Measurements from ENCODE around the gene PLAAT4.
"Not testable (repeated sequence)": the region's sequence is repeated elsewhere in the genome, so short reads cannot be mapped to it uniquely, and the experiment has no call there.

Gene PLAAT4

DNA sequence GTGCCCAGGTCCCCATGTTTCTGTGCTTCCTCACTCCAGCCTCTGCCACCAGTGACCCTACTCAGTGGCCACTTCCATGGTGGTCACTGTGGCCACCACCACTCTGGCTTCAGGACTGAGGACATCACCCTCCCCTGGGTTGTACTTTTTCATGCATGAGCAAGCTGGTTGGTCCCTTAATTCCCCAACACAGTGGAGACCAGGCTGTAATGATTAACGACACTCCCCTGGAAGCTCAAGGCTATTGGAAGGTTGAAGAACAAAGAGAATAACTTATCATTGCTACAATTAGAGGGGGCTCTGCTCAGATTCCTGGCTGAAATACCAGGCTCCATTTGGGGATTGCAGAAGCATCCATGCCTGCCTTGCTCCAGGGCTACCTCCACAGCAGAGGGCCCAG, 10.5 kb downstream of the PLAAT4 start:
- no peak for DNase-seq

GRCh38 chr11:63548178-63548577, 11.6 kb downstream of the PLAAT4 start:
- no peak for DNase-seq

DNA sequence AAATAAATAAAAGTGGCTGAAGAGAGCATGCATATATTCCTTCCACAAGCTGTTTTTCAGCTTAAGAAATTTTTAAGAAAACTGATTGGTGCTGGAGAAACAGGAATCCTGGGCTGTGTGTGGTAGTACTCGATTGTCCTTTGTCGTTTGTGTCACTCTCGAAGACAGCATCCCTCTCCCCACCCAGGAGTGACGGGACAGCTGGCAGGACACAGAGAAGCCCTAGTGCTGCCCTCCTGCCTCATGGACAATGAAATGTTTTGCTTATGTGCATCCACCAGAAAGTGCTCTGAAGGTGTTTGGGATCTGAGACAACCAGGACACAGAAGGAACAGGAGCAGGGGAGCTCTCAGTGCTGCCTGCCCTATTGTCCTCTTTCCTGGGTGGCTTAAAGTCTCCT, 12.8 kb downstream of the PLAAT4 start:
- no peak for DNase-seq

DNA sequence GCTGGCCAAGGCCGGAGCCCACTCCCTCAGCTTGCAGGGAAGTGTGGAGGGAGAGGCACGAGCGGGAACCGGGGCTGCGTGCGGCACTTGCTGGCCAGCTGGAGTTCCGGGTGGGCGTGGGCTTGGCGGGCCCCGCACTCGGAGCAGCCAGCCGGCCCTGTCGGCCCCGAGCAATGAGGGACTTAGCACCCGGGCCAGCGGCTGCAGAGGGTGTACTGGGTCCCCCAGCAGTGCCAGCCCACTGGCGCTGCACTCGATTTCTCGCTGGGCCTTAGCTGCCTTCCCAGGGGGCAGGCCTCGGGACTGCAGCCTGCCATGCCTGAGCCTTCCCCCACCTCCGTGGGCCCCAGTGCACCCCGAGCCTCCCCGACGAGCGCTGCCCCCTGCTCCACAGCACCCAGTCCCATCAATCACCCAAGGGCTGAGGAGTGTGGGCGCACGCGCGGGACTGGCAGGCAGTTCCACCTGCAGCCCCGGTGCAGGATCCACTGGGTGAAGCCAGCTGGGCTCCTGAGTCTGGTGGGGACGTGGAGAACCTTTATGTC, 13.6 kb downstream of the PLAAT4 start:
- DNase-seq, result not testable (repeated sequence)

DNA sequence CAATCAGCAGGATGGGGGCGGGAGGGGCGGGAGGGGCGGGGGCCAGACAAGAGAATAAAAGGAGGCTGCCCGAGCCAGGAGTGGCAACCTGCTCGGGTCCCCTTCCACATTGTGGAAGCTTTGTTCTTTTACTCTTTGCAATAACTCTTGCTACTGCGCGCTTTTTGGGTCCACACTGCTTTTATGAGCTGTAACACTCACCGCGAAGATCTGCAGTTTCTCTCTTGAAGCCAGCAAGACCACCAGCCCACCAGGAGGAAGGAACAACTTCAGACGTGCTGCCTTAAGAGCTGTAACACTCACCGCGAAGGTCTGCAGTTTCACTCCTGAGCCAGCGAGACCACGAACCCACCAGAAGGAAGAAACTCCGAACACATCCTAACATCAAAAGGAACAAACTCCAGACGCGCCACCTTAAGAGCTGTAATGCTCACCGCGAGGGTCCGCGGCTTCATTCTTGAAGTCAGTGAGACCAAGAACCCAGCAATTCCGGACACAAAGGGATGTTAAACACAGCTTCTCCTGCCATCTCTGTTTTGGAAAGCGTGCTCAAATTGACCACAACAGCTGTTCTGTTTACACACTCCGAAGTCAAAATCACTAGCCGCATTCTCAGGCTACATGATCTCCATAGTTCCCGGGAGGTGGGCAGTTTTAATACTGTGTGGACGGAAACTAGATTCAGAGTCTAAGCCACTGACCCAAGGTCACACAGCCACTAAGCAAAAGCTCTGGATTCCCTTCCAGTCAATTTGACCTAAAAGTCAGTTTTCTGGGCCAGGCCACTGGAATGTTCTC, 14.7 kb downstream of the PLAAT4 start:
- no peak for DNase-seq

DNA sequence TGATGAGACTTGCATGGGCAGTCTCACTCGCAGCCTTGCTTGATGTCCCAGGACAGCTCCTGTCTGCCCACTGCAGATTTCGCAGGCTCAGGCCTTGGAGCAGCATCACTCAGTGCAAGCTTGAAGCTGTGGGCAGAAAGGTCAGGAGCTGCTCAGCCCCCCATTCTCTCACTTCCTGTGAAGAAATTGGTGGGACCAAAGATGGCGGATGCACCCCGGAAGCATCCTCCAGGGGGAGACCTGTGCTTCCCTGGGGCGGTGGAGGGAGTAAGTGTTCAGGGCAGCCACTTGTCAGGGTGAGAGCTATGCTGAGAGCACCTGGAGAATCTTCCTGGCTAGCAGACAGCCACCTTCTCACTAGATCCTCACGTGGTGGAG, 15.3 kb downstream of the PLAAT4 start:
- no peak for DNase-seq

- DNase-seq, result no peak
Measured at GRCh38 chr11:63552921-63553320, 16.3 kb downstream of the PLAAT4 start.

DNA sequence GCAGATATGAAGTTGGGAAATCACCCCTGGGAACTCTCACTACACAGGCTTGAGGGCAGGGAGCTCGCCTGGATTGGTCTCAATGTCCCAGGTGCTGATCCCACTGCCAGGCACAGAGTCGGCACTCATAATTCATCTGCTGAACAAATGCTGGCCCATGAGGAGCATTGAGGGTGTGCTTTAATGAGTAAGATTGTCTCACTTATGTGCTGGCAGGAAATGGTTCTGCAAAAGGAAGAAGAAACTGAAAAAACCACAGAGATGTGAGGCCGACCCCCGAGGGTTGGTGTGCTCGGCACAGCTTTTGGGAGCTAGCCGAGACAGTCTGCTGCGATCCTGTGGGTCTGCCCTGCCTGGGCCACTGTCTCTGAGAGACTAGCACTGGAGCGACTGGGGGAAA, 17.2 kb downstream of the PLAAT4 start:
- DNase-seq, result no peak

DNA sequence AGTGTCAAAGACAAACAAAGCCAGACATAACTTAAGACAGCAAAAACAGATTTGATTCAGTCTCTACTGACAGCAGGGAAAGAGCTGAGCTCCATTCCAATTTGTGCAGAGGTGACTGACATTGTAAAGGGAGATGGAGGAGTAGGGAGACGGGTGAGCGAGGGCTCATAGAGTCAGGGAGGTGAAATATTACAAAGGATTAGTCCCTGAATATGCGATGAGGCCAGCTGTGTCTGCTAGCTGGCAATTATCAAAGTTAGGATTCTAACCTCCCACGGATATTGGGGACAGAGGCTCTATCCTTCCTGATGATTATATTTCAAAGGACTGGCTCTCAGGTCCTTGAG, 18.2 kb downstream of the PLAAT4 start:
- DNase-seq, result no peak

GRCh38 chr11:63556404-63557013, 19.9 kb downstream of the PLAAT4 start:
- DNase-seq, result no peak

GRCh38 chr11:63557570-63557969, 21.0 kb downstream of the PLAAT4 start:
- no peak for DNase-seq

DNA sequence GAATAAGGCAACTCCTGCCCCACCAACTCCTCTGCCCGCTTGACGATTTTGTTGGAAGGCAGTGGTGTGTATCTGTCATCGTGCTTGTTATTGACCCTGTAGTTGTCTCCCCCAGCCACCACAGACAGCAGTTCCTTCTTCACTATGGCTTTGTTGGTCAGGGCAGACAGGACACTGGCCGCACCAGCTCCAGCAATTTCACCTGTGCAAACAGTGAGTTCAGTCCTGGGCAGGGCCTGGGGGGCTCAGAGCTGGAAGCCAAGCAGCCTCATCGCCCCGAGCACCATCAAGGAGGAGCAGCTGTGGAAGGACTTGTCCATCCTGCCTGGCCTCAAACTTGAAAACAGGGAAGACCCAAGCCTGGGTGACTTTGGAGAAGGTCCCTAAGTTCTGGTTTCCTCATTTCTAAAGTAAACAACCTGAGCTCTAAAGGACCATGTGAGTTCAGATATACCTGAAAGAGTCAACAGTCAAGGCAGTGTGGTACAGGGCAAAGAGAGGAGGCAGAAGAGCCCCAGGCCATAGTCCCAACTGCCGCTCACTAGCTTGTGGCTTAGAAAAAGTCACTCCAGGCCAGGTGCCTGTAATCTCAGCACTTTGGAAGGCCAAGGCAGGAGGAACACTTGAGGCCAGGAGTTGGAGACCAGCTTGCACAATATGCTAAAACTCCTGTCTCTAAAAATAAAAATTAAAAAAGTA, 22.0 kb downstream of the PLAAT4 start:
- DNase-seq, result no peak

DNA sequence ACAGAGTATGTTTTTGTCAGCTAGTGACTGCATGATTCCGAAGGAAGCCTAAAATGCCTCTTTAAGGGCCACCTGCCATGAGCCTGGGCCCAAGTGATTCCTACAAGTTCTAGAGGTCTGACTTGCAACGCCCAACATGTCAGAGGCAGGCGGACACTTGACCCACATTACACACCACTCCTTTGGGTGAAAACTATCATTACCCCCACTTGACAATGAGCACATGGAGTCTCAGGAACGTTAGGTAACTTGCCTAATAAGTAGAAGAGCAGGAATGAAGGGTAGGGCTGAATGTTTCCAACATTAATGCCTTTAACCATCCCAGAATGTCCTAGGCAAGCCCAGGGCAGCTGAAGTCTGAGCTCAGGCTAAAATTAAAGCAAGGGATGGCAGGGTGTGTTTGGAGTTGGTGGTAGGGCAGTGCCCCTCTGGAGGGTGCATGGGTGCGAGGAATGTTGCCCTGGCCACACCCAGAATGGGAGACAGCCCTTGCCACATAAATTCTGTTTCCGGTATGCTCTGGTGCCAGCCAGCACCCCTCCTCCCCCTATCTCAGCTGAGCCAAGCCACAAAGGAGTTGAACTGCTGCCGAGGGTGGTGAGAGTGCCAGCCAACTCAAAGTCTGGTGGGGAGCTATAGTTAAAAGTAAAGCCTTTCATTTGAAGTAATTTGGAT, 24.0 kb downstream of the PLAAT4 start:
- no peak for DNase-seq

DNA sequence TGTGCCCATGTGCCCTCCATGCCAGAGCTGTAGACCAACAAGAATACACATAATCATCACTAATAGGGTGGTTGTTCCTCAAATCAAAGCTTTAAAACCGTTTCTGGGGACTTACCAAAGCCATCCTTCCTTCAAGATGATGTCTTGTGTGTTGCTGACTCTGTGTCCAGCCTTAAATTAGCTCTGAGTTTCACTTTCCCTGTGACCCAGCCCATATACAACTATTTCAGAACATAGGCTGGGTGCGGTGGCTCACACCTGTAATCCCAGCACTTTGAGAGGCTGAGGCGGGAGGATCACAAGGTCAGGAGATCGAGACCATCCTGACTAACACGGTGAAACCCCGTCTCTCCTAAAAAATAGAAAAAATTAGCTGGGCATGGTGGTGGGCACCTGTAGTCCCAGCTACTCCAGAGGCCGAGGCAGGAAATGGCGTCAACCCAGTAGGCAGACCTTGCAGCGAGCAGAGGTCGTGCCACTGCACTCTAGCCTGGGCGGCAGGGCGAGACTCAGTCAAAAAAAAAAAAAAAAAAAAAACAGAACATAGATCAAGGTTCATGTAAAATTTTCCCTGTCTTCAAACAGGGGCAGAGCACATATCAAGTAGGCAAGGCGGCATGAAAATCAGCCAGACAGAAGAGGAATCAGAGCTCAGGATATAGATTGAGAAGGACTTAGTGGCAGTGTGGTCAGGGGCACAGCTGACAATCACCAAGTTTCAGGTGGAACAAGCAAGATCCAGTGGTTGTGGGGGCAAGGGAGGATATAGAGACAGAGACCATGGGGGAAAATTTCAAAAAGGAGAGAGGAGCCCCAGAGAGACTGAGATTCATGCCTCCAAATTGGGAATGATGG, 26.8 kb downstream of the PLAAT4 start, which contains the start of gene PLAAT2:
Gene PLAAT2 (minus strand): TSS at position 179 of the 855 bp plus-strand sequence. CDS start 55 bp downstream, at position 124.
- no peak for DNase-seq

- no peak for DNase-seq
Measured at GRCh38 chr11:63564056-63564774, 27.6 kb downstream of the PLAAT4 start.

DNA sequence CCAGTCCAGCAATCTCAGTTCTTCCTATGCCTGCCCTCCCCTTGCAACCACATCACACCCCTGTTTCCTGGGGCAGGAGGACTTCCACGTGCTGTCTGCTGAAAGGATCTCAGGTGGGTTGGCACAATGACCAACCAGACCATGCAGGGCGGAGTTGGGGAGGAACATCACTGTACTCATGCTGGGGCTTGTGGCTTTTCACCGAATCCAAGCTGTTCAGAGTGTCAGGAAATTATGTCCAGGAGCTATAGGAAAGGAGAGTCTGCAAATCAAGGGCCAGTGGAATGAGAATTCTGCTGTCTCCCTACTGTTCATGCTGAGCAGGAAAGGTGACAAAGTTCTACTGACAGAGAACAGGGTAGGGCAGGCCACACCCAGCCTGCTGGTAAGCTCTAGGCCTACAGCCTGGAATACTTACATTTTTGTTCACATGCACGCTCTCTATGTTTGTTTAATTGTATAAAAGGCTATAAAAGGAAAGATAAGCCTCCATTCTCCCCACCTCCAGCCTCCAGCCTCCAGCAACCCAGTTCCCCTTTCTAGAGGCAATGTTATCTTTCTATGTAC, 28.3 kb downstream of the PLAAT4 start:
- DNase-seq, result no peak

- DNase-seq, result no peak
Measured at GRCh38 chr11:63567044-63567840, 30.6 kb downstream of the PLAAT4 start.

- no peak for DNase-seq
Measured at GRCh38 chr11:63569570-63569969, 33.0 kb downstream of the PLAAT4 start.

- DNase-seq, result no peak
Measured at GRCh38 chr11:63572026-63572688, 35.5 kb downstream of the PLAAT4 start.
